Globus pallidus (tissue), 1 donor: ENCODE measurements around the gene KDELR1.
A peak's percentile ranks its signal among the peaks of the same experiment; 100 is the strongest.

ENCODE experiments used
- DNase-seq: peaks from one replicate; pipeline ENCODE4 v3.0.0-alpha.2; 2015; ENCODE audit warnings: low spot score

KDELR1 gene

GRCh38 chr19:48342414-48342738, 49.0 kb downstream of the KDELR1 start:
- DNase-seq, result no peak

DNA sequence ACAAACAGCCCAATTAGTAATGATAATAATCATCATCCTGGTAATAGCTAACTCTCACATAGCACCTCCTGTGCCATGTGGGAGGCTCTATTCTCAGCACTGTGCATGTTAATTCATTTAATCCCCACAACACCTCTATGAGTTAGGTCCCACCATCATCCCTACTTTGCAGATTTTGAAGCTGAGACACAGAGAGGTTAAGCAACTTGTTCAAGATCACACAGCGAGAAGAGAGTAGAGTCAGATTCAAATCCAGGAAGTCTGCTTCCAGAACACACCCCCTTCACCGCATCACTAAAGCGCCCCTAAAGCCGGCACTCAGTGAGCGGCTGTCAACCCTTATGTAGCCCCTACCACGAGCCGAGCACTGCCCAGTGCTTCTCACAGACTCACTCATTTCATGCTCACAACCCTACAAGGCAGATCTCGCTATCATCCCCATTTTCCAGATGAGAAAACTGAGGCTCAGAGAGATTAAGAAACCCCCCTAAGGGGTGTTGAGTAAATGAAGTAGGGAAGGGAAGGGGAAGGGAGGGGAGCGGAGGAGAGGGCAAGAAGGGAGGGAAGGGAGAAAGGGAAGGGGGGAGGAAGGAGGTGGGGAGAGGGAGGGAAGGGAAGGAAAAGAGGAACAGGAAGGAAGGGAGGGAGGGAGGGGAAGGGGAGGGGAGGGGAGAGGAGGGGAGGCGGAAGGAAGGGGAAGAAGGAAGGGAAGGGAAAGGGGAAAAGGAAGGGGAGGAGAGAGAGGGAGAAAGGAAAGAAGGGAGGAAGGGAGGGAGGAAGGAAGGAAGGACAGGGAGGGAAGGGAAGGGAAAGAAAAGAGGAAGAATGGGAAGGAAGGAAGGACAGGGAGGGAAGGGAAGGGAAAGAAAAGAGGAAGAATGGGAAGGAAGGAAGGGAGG, 49.6 kb downstream of the KDELR1 start:
- DNase-seq, result no peak

DNA sequence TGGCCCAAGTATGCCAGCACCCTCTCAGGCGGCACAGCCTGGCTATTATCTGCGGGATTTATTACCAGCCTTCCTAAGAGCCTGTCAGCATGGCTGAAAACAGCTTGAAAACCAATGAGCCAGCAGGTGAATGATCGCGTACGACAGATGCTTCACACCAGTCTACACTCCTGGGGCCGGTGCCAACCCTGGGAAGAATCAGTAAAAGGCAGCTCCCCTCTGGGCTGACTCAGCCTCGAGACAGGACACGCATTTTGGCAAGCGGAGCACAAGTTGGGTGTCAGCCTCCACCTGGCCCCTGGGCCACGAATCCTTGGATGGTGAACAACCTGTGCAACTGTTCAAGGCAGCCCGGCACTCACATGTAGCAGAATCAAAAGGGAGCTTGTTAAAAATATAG, 50.4 kb downstream of the KDELR1 start:
- no peak for DNase-seq

DNA sequence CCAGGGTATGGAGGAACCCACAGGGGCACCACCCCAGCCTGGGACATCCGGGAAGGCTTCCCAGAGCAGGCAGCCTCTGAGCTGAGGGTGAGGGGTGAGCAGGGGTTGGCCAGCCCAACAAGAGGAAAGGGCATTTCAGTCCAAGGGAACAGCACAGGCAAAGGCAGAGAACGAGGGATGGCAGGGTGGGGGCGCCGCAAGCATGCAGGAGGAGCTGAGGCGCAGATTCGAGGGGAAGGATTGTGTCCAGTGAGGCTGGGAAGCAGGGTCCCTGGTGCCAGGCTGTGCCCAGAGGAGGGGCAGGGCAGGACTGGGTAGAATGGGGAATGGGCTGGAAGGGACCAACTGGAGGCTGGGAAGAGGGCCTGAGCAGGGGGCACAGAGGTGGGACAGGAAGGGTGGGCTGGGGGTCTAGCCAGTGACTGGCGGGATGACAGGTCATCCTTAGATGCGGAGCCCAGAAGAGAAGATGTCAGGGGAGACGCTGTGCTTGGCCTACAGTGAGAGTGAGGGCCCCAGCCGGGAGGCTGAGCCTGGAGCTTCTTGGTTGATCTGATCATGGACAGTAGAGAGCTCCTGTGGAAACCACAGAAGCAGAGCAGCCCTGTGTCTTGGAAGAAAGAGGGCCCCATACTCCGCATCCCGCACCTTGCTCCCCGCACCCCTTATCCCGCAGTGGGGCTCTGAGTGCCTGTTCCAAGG, 52.4 kb downstream of the KDELR1 start:
- no peak for DNase-seq

GRCh38 chr19:48338253-48338755, 53.0 kb downstream of the KDELR1 start:
- DNase-seq, result no peak

GRCh38 chr19:48333467-48334384, 57.6 kb downstream of the KDELR1 start:
- DNase-seq, result peak; percentile 80

- peak; percentile 93 for DNase-seq
These were observed 58.5 kb downstream of the KDELR1 start for GRCh38 chr19:48332662-48333466.
